H9 (cell line): Measurements from ENCODE around the gene BARX2. TPM values are rescaled to one million over a fixed set of nuclear protein-coding genes. Genes with fewer than 3 reads are reported as not detected.

Experiments
- DNase-seq: peaks from one replicate; pipeline ENCODE4 v3.0.0-alpha.2; 2017
- H2AFZ ChIP-seq: one replicate; pipeline ENCODE4 v1.6.1; 2013; ENCODE audit warnings: mild to moderate bottlenecking, low read length, control low read depth, moderate library complexity
- H2AK5ac ChIP-seq: 2 replicates; pipeline ENCODE4 v1.6.1; 2013; ENCODE audit warnings: low read length, control low read depth, mixed read lengths; ENCODE audit not compliant: insufficient read length
- H2BK120ac ChIP-seq: one replicate; pipeline ENCODE4 v1.6.1; 2013; ENCODE audit warnings: low read depth, mild to moderate bottlenecking, low read length, control low read depth, inconsistent platforms; ENCODE audit not compliant: poor library complexity, severe bottlenecking
- H2BK12ac ChIP-seq: 2 replicates; pipeline ENCODE4 v1.6.1; 2013; ENCODE audit warnings: low read length, control low read depth, mixed read lengths, low read depth; ENCODE audit not compliant: insufficient read length
- H2BK15ac ChIP-seq: 2 replicates; pipeline ENCODE4 v1.6.1; 2013; ENCODE audit warnings: low read depth, low read length, control low read depth
- H2BK20ac ChIP-seq: one replicate; pipeline ENCODE4 v1.6.1; 2013; ENCODE audit warnings: low read depth, mild to moderate bottlenecking, low read length, control low read depth, inconsistent platforms; ENCODE audit not compliant: poor library complexity, severe bottlenecking
- H2BK5ac ChIP-seq: 2 replicates; pipeline ENCODE4 v1.6.1; 2013; ENCODE audit warnings: low read length, control low read depth, mixed read lengths; ENCODE audit not compliant: insufficient read length
- H3K14ac ChIP-seq: 2 replicates; pipeline ENCODE4 v1.6.1; 2013; ENCODE audit warnings: low read length, control low read depth; ENCODE audit not compliant: insufficient read depth
- H3K18ac ChIP-seq: 2 replicates; pipeline ENCODE4 v1.6.1; 2013; ENCODE audit warnings: low read depth, mild to moderate bottlenecking, mixed read lengths, low read length, control low read depth; ENCODE audit not compliant: insufficient read length
- H3K23ac ChIP-seq: 2 replicates; pipeline ENCODE4 v1.6.1; 2013; ENCODE audit warnings: low read length, control low read depth, mixed read lengths, low read depth; ENCODE audit not compliant: insufficient read length
- H3K23me2 ChIP-seq: 2 replicates; pipeline ENCODE4 v1.6.1; 2013; ENCODE audit warnings: low read depth, mild to moderate bottlenecking, mixed read lengths, low read length, control low read depth; ENCODE audit not compliant: insufficient read length, poor library complexity, severe bottlenecking
- H3K27ac ChIP-seq: 2 replicates; pipeline ENCODE4 v1.5.1; 2013; ENCODE audit warnings: low read length, control low read depth, mixed read lengths, low read depth; ENCODE audit not compliant: insufficient read length
- H3K27me3 ChIP-seq: 2 replicates; pipeline ENCODE4 v1.6.1; 2013; ENCODE audit warnings: low read length, control low read depth, inconsistent platforms; ENCODE audit not compliant: insufficient read depth
- H3K4ac ChIP-seq: 2 replicates; pipeline ENCODE4 v1.6.1; 2013; ENCODE audit warnings: low read depth, mild to moderate bottlenecking, control low read depth, inconsistent platforms, low read length, moderate library complexity
- H3K4me1 ChIP-seq: 2 replicates; pipeline ENCODE4 v1.6.1; 2013; ENCODE audit warnings: low read length, control low read depth, inconsistent platforms; ENCODE audit not compliant: insufficient read depth
- H3K4me2 ChIP-seq: 2 replicates; pipeline ENCODE4 v1.6.1; 2013; ENCODE audit warnings: low read length, control low read depth, mixed read lengths; ENCODE audit not compliant: insufficient read length, insufficient read depth
- H3K56ac ChIP-seq: 2 replicates; pipeline ENCODE4 v1.6.1; 2013; ENCODE audit warnings: low read depth, mild to moderate bottlenecking, mixed read lengths, low read length, control low read depth; ENCODE audit not compliant: insufficient read length
- H3K79me1 ChIP-seq: 2 replicates; pipeline ENCODE4 v1.6.1; 2013; ENCODE audit warnings: low read depth, mild to moderate bottlenecking, moderate library complexity, low read length, control low read depth, inconsistent platforms; ENCODE audit not compliant: insufficient read depth, poor library complexity, severe bottlenecking
- H3K79me2 ChIP-seq: 2 replicates; pipeline ENCODE4 v1.6.1; 2013; ENCODE audit warnings: low read length, control low read depth, inconsistent platforms; ENCODE audit not compliant: insufficient read depth
- H3K9ac ChIP-seq: 2 replicates; pipeline ENCODE4 v1.6.1; 2013; ENCODE audit warnings: low read length, control low read depth, mixed read lengths; ENCODE audit not compliant: insufficient read length; ENCODE audit errors: extremely low read depth
- H3K9me3 ChIP-seq: one replicate; pipeline ENCODE4 v1.6.1; 2013; ENCODE audit warnings: low read depth, low read length, inconsistent platforms; ENCODE audit not compliant: control insufficient read depth
- H3T11ph ChIP-seq: one replicate; pipeline ENCODE4 v1.6.1; 2013; ENCODE audit warnings: mild to moderate bottlenecking, low read length, control low read depth, inconsistent platforms
- H4K20me1 ChIP-seq: one replicate; pipeline ENCODE4 v1.6.1; 2013; ENCODE audit not compliant: control insufficient read depth, insufficient read length, insufficient read depth
- H4K5ac ChIP-seq: 2 replicates; pipeline ENCODE4 v1.6.1; 2013; ENCODE audit warnings: low read depth, mild to moderate bottlenecking, mixed read lengths, low read length, control low read depth; ENCODE audit not compliant: insufficient read length
- H4K8ac ChIP-seq: replicated peaks from 2 replicates; pipeline ENCODE4 v1.6.1; 2013; ENCODE audit warnings: low read length, control low read depth, mixed read lengths, low read depth; ENCODE audit not compliant: insufficient read length
- H4K91ac ChIP-seq: 2 replicates; pipeline ENCODE4 v1.6.1; 2013; ENCODE audit warnings: low read depth, mild to moderate bottlenecking, moderate library complexity, mixed read lengths, low read length, control low read depth; ENCODE audit not compliant: insufficient read length
- H3K27ac Mint-ChIP-seq, 3 experiments: 2 replicates in 2 of 3; 3 replicates in 1 of 3; pipeline ENCODE4 v1.8.0; 2020 to 2021; ENCODE audit warnings: mixed read lengths in 3 of 3, mild to moderate bottlenecking in 1 of 3, moderate library complexity in 1 of 3
- H3K27me3 Mint-ChIP-seq: 2 replicates; pipeline ENCODE4 v1.8.0; 2021; ENCODE audit warnings: low read depth, mild to moderate bottlenecking, moderate library complexity, mixed read lengths
- H3K36me3 Mint-ChIP-seq, 3 experiments: 2 replicates in 2 of 3; 3 replicates in 1 of 3; pipeline ENCODE4 v1.8.0; 2020 to 2021; ENCODE audit warnings: low read depth in 3 of 3, mixed read lengths in 3 of 3; ENCODE audit not compliant: insufficient read depth in 1 of 3
- H3K4me1 Mint-ChIP-seq, 2 experiments: 2 replicates each; pipeline ENCODE4 v1.8.0; 2020; ENCODE audit warnings: mixed read lengths in 2 of 2
- H3K4me3 Mint-ChIP-seq, 2 experiments: 2 replicates in 1 of 2; 3 replicates in 1 of 2; pipeline ENCODE4 v1.8.0; 2020 to 2021; ENCODE audit warnings: mild to moderate bottlenecking in 2 of 2, mixed read lengths in 2 of 2, moderate library complexity in 1 of 2
- H3K9me3 Mint-ChIP-seq, 2 experiments: 2 replicates in 1 of 2; 3 replicates in 1 of 2; pipeline ENCODE4 v1.8.0; 2020; ENCODE audit warnings: mild to moderate bottlenecking in 2 of 2, mixed read lengths in 2 of 2, moderate library complexity in 1 of 2
- CTCF ChIP-seq: fragments of 200-600 bp; sonication (generic); conservative IDR thresholded peaks from 3 replicates; pipeline ENCODE4 v1.8.0; 2021; ENCODE audit warnings: antibody characterized with exemption, mild to moderate bottlenecking
- WGBS: extraction: QIAGEN DNeasy Blood & Tissue Kit; methylation state at CpG from one replicate; pipeline ENCODE4 v1.1.7; 2013; ENCODE audit warnings: missing lambda C conversion rate, low lambda C conversion rate, mixed read lengths; ENCODE audit not compliant: insufficient read length; ENCODE audit errors: extremely low coverage; 5-methylcytosine and 5-hydroxymethylcytosine counted together
- total RNA-seq: library from RNA; stranded (reverse); gene quantifications from 2 replicates; pipeline ENCODE4 v1.2.1, GENCODE V29; 2021

Gene BARX2
- total RNA-seq, 1 experiment from 2014 or later = not detected

- Mint-ChIP-seq H3K4me1 (0 out of 4 replicates have a peak, but pooled peaks cover 0 to 3% of the 10 kb centered on the region in 2 experiments), H3K4me3 (no peak overlapping the region)
- no peak for TF ChIP-seq CTCF
These were observed 29.1 kb downstream of the BARX2 start for GRCh38 chr11:129404731-129405130.

More at GRCh38 chr11:129404731-129405130, 29.1 kb downstream of the BARX2 start:
- no peak overlapping the region for H3K23ac ChIP-seq
- no peaks in the 10 kb centered on the region for H3K36me3 Mint-ChIP-seq
- no peak overlapping the region for H3K18ac ChIP-seq
- no peaks in the 10 kb centered on the region for H3K79me2 ChIP-seq
- no peak overlapping the region for H3K4ac ChIP-seq
- H3K4me1 ChIP-seq = no peaks in the 10 kb centered on the region
- H3K9ac ChIP-seq = no peak overlapping the region
- H3K56ac ChIP-seq = no peak overlapping the region
- no peak overlapping the region for H2BK15ac ChIP-seq
- peaks cover 0 to 3% of the 10 kb centered on the region in 2 experiments; a peak in 3 of 5 replicates for H3K9me3 Mint-ChIP-seq
- H3K27ac ChIP-seq = no peak overlapping the region
- H4K5ac ChIP-seq = no peak overlapping the region
- no peak overlapping the region for H2BK12ac ChIP-seq
- H4K20me1 ChIP-seq = no peaks in the 10 kb centered on the region
- H4K8ac ChIP-seq = no peak overlapping the region
- H3K27ac Mint-ChIP-seq = no peak overlapping the region
- no peaks in the 10 kb centered on the region for H3K79me1 ChIP-seq
- H3T11ph ChIP-seq = no peak overlapping the region
- no peak overlapping the region for H2AFZ ChIP-seq
- no peak overlapping the region for H2BK120ac ChIP-seq
- H2BK20ac ChIP-seq = no peak overlapping the region
- H3K4me2 ChIP-seq = no peak overlapping the region
- H3K27me3 Mint-ChIP-seq = peaks cover 13% of the 10 kb centered on the region
- no CpG with 5 or more reads among the region's 4 CpGs for WGBS
- no peak overlapping the region for H3K14ac ChIP-seq
- no peak overlapping the region for H2AK5ac ChIP-seq
- H3K23me2 ChIP-seq = no peaks in the 10 kb centered on the region
- no peak for DNase-seq
- no peaks in the 10 kb centered on the region for H3K27me3 ChIP-seq
- H3K9me3 ChIP-seq = no peaks in the 10 kb centered on the region
- no peak overlapping the region for H2BK5ac ChIP-seq
- no peak overlapping the region for H4K91ac ChIP-seq
